Body of pancreas (tissue), 4 donors: ENCODE results near the gene MRPS27. TPM values are rescaled to one million over a fixed set of nuclear protein-coding genes. Genes with fewer than 3 reads are reported as not detected.

Experiments used
- ATAC-seq: fragments of 150-250 bp; one replicate; pipeline ENCODE4 v1.9.1; 2016
- DNase-seq, 4 donors: peaks; one replicate each; pipeline ENCODE4 v3.0.0-alpha.2; 2019
- H3K27ac ChIP-seq, 4 donors: fragments of 200-600 bp; sonication (generic); 1 replicate in 3 of 4; 2 replicates in 1 of 4; pipeline versions ENCODE4 v1.5.1 to v1.6.1; 2016 to 2019; ENCODE audit warnings: mild to moderate bottlenecking in 1 of 4, mixed read lengths in 1 of 4, moderate library complexity in 1 of 4
- H3K27me3 ChIP-seq, 2 donors: fragments of 200-600 bp; sonication (generic); one replicate each; pipeline ENCODE4 v1.6.0; 2016; ENCODE audit warnings: mild to moderate bottlenecking in 1 of 2
- H3K36me3 ChIP-seq, 2 donors: fragments of 200-600 bp; sonication (generic); replicated peaks in 1 of 2; 2 replicates each; pipeline ENCODE4 v1.5.1; 2016; ENCODE audit warnings: low read depth in 2 of 2; ENCODE audit not compliant: insufficient read depth in 1 of 2
- H3K4me1 ChIP-seq: fragments of 200-600 bp; sonication (generic); one replicate; pipeline ENCODE4 v1.6.0; 2016
- H3K4me3 ChIP-seq, 2 donors: fragments of 200-600 bp; sonication (generic); 1 replicate in 1 of 2; 2 replicates in 1 of 2; pipeline ENCODE4 v1.5.1; 2016 to 2019
- H3K9me3 ChIP-seq, 3 donors: fragments of 200-600 bp; sonication (generic); 1 replicate in 2 of 3; 2 replicates in 1 of 3; pipeline ENCODE4 v1.5.1; 2016
- CTCF ChIP-seq, 7 experiments: fragments of 450-650 bp in 4 of 7; fragments of 200-600 bp in 3 of 7; sonication (generic) in 3 of 7; IDR thresholded peaks; one replicate each; pipeline ENCODE4 v1.5.1; 2016 to 2019; ENCODE audit warnings: antibody characterized with exemption in 7 of 7
- POLR2A ChIP-seq, 3 donors: fragments of 450-650 bp; IDR thresholded peaks; one replicate each; pipeline ENCODE4 v1.6.1; 2016; ENCODE audit warnings: antibody characterized with exemption in 3 of 3, mild to moderate bottlenecking in 2 of 3
- WGBS, 2 donors: methylation state at CpG; one replicate each; pipeline ENCODE4 v1.1.5; 2017; 5-methylcytosine and 5-hydroxymethylcytosine counted together
- intact Hi-C: fragments of 100-400 bp; cut with DNase I; formaldehyde crosslinking; loops from one replicate; pipeline ENCODE4 v1.15.1; 2023
- total RNA-seq, 2 donors: library from RNA; depleted of rRNA; stranded (reverse); fragments of >200 nt; gene quantifications; one replicate each; pipeline ENCODE4 v1.1.0, GENCODE V29; 2016

The MRPS27 gene
- total RNA-seq, 2 donors from 2014 or later = 25.4 to 52.7 TPM

- TF ChIP-seq CTCF (IDR thresholded peaks at IDR 0.05) = no peak
- no peak for TF ChIP-seq POLR2A (IDR thresholded peaks at IDR 0.05)
- ATAC-seq (no peak), DNase-seq (no peak)
- 60 to 79% methylated on average over 1 of the region's 1 CpG for WGBS, 2 donors
- Histone ChIP-seq H3K27me3 (no peaks in the 10 kb centered on the region), H3K4me1 (no peaks in the 10 kb centered on the region), H3K36me3 (no peaks in the 10 kb centered on the region), H3K9me3 (no peaks in the 10 kb centered on the region), H3K27ac (no peak overlapping the region), H3K4me3 (no peak overlapping the region)
- intact Hi-C loops = no loop called here
Observed at GRCh38 chr5:72330712-72331111, 10.7 kb upstream of the MRPS27 start.

- no peaks in the 10 kb centered on the region for H3K36me3 ChIP-seq
- H3K4me1 ChIP-seq = no peaks in the 10 kb centered on the region
- intact Hi-C loops = no loop called here
- no peaks in the 10 kb centered on the region for H3K27me3 ChIP-seq
- peak in 3 of 4 donors; percentile 11 to 47 (median 30) for DNase-seq
- no peak overlapping the region for H3K27ac ChIP-seq
- H3K4me3 ChIP-seq = no peak overlapping the region
- H3K9me3 ChIP-seq = no peaks in the 10 kb centered on the region
- ATAC-seq = no peak
- TF ChIP-seq CTCF (IDR thresholded peaks at IDR 0.05) = no peak
- TF ChIP-seq POLR2A (IDR thresholded peaks at IDR 0.05) = no peak
Observed at GRCh38 chr5:72328172-72328571, 8.1 kb upstream of the MRPS27 start.

- WGBS, 2 donors = 84 to 89% methylated on average over 2 of the region's 2 CpGs
- H3K4me3 ChIP-seq = no peak overlapping the region
- TF ChIP-seq POLR2A (IDR thresholded peaks at IDR 0.05) (no peak), CTCF (IDR thresholded peaks at IDR 0.05) (no peak)
- H3K27ac ChIP-seq = no peak overlapping the region
- no peak for ATAC-seq
- peaks cover under 1% of the 10 kb centered on the region for H3K4me1 ChIP-seq
- H3K9me3 ChIP-seq = no peaks in the 10 kb centered on the region
- intact Hi-C loops = no loop called here
- no peaks in the 10 kb centered on the region for H3K27me3 ChIP-seq
- H3K36me3 ChIP-seq = no peaks in the 10 kb centered on the region
- DNase-seq = no peak
Observed at GRCh38 chr5:72326306-72326649, 6.2 kb upstream of the MRPS27 start.

- no peaks in the 10 kb centered on the region for H3K36me3 ChIP-seq
Observed at GRCh38 chr5:72325566-72326305, 5.7 kb upstream of the MRPS27 start.

More at GRCh38 chr5:72325566-72326305, 5.7 kb upstream of the MRPS27 start:
- Histone ChIP-seq H3K27me3 (no peaks in the 10 kb centered on the region), H3K4me1 (peaks cover 6% of the 10 kb centered on the region), H3K9me3 (no peaks in the 10 kb centered on the region), H3K27ac (no peak overlapping the region), H3K4me3 (no peak overlapping the region)
- DNase-seq = no peak
- no peak for ATAC-seq
- intact Hi-C loops = no loop called here
- 77 to 79% methylated on average over 4 of the region's 4 CpGs for WGBS, 2 donors
- TF ChIP-seq POLR2A (IDR thresholded peaks at IDR 0.05) (no peak), CTCF (IDR thresholded peaks at IDR 0.05) (no peak)
